GM12864 (cell line): ENCODE data around the gene GALNT2.

ENCODE experiments used
- DNase-seq: peaks from one replicate; pipeline ENCODE4 v3.0.0-alpha.2; 2011; ENCODE audit warnings: low read depth
- H3K4me3 ChIP-seq: 2 replicates; pipeline ENCODE4 v1.5.1; 2011; ENCODE audit warnings: mild to moderate bottlenecking, low read depth, low read length, control low read depth
- CTCF ChIP-seq: IDR thresholded peaks from 2 replicates; pipeline ENCODE4 v1.5.1; 2011; ENCODE audit warnings: low read depth, mild to moderate bottlenecking, moderate library complexity, low read length, control low read depth, inconsistent platforms; ENCODE audit errors: missing control alignments

The GALNT2 gene

GRCh38 chr1:230122366-230123279 is 55.6 kb downstream of the GALNT2 start:
- no peak overlapping the region; the same call in 1 of the 2 replicates for H3K4me3 ChIP-seq
- no peak for DNase-seq
- TF ChIP-seq CTCF: no peak

DNA sequence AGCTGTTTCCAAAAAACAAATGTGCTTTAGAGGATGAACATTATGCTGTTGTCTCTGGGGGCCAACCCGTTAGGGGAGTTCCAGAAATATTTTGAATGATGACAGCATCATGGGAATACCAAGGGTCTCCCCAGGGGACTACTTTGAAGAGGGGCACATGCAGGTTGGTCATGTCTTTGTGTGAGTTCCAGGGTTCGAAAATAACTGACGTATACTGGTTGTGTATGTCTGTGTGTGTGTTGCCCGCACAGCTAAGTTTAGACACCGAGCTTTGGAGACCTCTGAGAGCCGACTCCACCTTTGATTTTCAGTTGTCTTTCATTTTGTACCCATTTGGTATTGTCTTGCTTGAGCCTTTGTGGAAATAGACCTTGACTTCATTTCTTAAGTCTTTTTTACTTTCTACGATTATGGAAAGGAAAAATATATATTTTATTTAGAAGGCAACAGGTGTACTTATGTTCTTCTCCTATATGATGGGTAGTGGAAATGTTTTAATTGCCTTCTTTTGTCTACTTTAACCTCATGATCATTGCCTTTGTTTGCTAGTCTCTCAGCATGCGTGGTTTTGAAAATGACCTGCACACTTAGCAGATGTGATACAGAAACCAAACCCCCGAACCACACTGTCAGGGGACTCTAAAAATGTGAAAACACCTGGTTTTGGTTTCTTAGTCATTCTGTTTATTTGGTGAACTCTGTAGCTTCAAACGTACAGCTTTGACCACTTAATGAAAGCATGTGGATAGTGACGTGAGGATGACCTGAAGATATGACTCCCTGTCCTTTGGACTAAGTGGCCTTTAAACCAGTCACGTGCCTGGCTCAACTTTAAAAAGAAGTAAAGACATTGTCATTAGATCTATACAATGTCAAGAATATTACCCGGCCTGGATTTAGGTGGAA is 56.5 kb downstream of the GALNT2 start:
- no peak overlapping the region; the same call in none of the 2 replicates for H3K4me3 ChIP-seq
- TF ChIP-seq CTCF: no peak
- DNase-seq: peak; percentile 93

DNA sequence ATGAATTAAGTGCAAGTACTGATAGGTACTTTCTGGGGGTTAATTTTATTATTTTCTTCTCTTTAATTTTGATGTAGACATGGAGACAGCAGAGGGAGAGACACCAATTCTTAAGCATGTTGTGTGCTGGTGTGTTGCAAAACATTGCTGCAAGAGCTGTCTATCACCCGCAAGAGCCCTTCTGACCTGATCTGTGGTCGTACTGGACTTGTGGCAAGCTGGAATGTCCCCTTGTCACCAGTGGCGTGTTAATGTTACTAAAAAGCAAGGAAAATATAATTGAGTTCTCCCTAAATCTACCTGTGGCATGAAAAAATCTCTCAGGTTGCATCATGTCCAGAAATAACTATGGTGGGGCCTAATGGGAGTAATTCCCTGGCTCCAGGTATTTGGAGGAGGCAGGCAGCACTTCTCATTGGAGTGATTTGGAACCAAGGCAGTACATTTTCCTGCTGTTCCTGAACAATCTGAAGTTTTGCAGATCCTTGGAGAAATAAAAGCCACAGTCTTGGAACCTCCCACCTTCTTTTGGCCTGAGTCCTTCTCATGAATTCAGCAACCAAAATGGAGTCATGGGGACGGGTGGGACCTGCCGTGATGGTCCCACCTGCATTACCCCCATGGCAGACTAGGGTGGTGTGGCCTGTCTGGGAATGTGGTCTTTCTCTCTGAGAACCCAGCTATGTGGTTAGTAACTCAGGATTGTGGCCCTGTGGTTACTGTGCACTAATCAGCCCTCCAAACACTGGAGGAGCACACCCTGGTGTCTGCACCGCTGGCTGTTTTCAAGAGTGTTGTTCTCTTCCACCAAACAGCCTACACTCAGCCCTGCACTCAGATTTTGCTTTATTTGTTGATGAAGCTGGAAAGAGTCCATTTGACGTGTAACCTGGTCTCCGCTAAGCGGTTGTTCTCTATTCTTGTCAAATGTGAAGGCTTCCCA is 57.4 kb downstream of the GALNT2 start:
- TF ChIP-seq CTCF: no peak
- no peak overlapping the region; the same call in 1 of the 2 replicates for H3K4me3 ChIP-seq
- DNase-seq: no peak

DNA sequence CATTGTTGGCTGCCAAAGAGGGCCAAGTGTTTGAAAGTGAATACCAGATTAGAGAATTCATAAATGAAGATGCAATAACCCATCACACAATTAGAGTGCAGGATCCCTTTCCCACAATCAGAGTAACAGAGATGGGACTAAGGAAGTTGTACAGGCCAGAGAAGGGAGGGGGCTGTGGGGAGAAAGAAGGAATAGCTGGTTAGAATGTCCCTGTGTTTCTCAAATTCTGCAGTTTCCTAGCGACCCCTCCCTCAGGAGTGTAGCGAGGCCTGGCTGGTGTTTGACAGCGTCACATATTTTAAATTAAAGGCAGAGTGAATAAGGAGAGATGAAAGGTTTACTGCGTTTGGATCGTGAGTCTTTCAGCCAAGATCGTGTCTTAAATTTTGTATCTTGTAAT is 58.1 kb downstream of the GALNT2 start:
- H3K4me3 ChIP-seq: no peak overlapping the region
- DNase-seq: no peak
- no peak for TF ChIP-seq CTCF

GRCh38 chr1:230125640-230126528 is 58.8 kb downstream of the GALNT2 start:
- no peak overlapping the region for H3K4me3 ChIP-seq
- no peak for DNase-seq
- TF ChIP-seq CTCF: no peak
